Activated CD4-positive, CD25-positive, alpha-beta regulatory T cell treated with anti-CD3 and anti-CD28 coated beads, Interleukin-2, amount 50 U/mL, for 16 hours (primary cell): ENCODE results near the gene XRCC2.
"Not testable (repeated sequence)": the region's sequence is repeated elsewhere in the genome, so short reads cannot be mapped to it uniquely, and the experiment has no call there.

ENCODE experiments used
- DNase-seq: peaks from one replicate; pipeline ENCODE4 v3.0.0-alpha.2; 2020; ENCODE audit warnings: low read depth, low spot score

Gene XRCC2

DNA sequence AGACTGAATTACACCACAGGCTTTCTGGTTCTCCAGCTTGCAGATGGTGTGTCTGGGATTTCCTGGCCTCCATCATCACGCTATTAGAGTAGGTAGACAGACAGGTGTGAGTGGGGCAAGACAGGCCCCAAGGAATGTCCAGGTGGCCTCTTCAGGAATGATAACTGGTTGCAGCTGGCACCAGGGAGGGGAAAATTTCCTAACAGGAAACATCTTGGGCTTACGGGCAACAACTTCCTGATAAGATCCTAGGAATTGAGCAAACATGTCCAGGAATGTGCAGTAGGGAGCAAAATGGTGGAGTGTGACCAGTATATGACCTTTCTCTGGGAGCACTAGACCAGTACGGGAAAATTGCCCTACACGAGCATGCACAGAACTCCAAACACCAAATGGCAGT lies 11.3 kb downstream of the XRCC2 start:
- DNase-seq: no peak

DNA sequence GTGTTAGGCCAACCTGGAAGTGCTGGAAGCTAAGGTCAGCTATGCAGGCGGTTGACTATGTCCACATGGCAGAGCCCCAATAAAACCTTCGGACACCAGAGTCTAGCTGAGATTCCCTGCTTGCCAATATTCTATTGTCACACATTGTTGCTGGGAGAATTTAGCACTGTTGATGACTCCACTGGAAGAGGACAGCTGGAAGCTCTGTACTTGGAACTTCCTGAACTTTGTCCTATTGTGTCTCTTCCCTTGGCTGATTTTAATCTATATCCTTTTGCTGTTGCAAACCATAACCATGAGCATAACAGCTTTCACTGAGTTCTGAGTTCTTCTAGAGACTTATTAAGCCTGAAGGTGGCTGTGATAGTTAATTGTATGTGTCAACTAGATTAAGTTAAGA lies 12.0 kb downstream of the XRCC2 start:
- DNase-seq: no peak

DNA sequence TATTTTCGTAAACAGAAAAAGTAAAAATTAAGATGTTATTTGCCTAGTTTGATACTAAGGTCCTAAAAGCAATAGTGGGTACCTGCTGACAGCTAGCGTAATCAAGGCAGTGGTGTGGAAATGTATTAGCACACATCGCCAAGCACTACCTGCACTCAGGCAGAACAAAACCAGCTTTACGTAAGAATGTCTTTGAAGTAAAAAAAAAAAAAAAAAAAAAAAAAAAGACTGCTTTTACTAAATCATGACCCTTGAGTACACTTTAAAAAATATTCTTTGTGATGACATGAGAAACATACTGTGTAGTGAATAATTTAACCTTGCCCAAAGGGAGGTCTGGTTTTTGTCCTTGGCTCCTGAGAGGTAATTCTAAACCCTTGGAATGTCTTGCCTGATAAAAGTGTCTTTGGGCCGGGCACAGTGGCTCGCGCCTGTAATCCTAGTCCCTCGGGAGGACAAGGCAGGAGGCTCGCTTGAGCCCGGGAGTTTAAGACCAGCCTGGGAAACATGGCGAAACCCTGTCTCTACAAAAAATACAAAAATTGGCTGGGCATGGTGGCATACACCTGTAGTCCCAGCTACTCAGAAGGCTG lies 12.7 kb downstream of the XRCC2 start:
- DNase-seq: no peak

DNA sequence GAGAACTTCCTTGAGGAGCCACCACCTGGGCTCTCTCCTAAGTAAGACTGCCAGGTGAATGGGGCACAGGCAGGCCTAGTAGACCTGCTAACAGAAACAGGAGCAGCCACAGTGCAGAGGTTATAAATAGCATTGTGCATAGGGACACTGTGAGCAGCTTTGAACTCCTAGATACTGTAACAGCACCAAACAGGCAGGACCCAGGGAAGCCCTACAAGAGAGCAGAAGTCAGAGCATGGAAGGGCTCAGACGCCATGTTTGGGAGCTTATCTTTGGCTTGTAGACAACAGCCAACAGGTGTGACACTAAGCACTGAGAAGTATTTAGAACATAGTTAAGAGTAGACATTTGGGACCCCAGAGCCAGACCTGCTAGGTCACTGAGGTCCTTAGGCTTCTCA lies 14.5 kb downstream of the XRCC2 start:
- DNase-seq: no peak

DNA sequence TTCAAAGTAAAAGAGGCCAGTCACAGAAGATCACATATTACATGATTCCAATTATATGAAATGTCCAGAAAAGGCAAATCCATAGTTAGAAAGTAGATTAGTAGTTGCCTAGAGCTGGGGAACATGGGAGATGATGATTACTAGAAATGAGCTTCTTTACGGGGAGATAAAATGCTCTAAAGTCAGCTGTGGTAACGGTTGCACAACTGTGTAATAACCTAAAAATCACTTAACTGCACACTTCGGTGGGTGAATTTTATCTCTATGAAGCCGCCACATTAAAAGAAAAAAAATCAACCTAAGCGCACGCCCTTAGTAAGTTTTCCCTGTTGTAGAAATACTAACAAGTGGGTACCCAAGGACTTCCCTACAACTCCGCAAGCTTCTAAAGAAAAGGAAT lies 15.9 kb downstream of the XRCC2 start:
- no peak for DNase-seq

DNA sequence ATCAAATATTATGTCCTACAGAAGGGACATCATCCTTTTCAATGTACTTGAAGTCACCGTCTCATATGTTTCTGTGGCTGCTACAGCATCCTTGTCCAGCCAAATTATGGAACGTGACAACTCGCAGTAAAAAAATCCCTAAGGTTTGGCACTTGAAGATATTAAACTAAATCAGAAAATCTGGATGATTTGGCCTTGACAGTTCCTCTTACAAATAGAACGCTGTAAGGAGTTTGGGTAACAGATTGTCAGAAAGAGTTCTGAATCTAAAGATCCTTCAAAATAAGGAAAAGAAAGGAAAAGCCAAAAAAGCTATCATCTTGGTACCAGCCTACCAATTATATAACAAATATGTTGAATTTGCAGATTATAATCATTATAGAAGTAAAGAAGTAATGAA lies 21.0 kb downstream of the XRCC2 start:
- DNase-seq: no peak

DNA sequence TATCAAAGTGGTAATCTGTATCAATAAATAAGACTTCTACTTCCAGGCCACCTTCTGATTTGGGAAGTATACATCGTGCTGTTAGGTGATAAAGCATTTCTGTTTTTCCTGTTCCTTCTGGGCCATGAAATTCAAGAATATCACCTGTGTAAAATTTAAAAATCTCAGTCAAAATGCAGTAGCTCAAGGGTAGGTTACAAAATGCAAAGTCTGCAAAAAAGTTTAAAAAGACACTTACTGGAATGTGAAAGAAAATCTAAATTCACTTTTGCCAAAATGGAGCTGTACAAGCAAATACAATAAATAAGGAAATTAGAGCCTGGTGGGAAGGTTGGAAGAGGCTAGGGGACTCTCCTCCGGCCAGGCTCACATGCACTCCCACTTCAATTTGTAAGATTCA lies 26.7 kb downstream of the XRCC2 start:
- no peak for DNase-seq

DNA sequence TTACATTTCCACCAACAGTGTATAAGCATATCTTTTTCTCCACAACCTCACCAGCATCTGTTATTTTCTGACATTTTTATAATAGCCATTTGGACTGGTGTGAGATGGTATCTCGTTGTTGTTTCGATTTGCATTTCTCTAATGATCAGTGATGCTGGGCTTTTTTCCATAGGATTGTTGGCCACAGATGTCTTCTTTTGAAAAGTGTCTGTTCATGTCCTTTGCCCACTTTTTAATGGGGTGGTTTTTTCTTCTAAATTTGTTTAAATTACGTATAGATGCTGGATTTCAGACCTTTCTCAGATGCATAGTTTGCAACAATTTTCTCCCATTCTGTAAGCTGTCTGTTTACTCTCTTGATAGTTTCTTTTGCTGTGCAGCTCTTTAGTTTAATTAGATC lies 28.9 kb downstream of the XRCC2 start:
- no peak for DNase-seq

DNA sequence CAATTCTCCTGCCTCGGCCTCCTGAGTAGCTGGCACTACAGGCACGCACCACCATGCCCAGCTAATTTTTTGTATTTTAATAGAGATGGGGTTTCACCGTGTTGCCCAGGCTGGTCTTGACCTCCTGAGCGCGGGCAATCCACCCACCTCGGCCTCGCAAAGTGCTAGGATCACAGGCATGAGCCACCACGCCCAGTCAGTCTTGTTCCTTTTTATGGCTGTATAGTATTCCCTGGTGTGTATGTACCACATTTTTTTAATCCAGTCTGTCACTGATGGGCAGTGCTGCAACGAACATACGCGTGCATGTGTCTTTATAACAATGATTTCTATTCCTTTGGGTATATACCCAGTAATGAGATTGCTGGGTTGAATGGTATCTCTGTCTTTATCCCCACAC lies 29.4 kb downstream of the XRCC2 start:
- DNase-seq: not testable (repeated sequence)

DNA sequence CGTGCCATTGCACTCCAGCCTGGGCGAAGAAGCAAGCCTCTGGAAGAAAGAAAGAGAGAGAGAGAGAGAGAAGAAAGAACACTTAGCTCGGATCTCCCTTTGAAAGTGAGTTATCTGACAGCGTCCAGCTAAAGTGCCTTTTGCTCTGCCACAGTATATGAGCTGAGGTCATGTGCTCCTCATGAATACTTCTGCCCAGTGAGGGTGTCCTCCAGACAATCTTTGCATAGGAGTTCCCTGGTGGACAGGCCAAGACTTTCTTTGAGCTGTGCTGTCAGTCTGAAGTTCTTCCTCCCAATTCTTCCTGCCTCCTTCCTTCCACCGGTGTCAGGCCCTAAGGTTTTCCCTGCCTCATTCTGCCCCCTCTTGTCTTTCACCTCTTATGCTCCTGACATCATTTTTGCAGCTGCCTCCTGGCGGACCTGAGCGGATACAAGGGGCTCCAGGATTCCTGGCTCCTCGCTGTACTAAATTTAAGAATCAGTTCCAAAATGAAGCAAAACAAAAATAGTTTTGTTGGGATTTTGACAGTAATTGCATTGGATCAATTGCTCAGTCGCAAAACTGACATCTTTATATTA lies 31.9 kb downstream of the XRCC2 start:
- no peak for DNase-seq

DNA sequence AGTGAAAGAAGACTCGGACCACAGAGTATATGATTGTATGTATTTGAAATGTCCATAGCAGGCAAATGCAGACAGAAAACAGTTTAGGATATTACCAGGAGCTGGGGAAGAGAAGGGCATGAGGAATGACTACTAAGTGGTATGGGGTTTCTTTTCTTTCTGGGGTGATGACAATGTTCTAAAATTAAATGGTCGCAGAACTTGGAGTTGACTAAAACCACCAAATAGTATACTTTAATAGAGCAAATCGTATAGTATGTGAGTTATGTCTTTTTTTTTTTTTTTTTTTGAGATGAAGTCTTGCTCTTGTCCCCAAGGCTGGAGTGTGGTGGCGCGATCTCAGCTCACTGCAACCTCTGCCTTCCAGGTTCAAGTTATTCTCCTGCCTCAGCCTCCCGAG lies 34.6 kb downstream of the XRCC2 start:
- DNase-seq: no peak

DNA sequence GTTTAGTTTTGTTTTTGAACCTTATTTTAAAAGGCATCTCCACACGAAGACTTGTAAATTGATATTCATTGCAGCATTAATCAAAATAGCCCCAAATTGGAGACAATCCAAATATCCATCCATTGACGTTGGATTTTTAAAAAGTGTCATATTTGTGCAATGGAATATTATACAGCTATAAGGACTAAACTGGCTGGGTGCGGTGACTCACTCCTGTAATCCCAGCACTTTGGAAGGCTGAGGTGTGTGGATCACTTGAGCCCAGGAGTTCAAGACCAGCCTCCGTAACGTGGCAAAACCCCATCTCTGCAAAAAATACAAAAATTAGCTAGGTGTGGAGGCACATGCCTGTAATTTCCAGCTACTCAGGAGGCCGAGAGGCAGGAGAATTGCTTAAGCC lies 35.1 kb downstream of the XRCC2 start:
- no peak for DNase-seq

DNA sequence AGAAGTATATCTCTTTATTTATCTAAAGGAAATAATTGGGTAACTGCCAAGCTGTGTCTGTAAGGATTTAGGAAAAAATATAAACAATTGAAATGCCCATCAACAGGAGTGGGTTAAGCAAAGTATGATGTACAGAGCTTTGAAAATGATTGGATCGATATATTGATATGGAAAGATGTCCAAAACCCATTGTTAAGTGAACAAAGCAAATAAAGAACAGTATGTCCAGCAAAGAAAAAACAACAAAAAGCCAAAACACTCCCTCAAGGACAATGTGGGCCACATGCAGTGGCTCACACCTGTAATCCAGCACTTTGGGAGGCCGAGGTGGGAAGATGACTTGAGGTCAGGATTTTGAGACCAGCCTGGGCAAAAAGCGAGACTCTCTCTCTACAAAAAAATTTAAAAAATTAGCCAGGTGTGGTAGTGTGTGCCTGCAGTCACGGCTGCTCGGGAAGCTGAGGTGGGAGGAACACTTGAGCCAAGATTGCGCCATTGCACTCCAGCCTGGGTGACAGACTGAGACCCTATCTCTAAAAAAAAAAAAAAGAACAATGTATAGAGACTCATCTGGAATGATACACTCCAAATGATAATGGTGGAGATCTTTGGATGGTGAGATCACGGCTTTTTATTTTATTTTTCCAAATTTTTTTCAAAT lies 37.9 kb downstream of the XRCC2 start:
- DNase-seq: no peak

DNA sequence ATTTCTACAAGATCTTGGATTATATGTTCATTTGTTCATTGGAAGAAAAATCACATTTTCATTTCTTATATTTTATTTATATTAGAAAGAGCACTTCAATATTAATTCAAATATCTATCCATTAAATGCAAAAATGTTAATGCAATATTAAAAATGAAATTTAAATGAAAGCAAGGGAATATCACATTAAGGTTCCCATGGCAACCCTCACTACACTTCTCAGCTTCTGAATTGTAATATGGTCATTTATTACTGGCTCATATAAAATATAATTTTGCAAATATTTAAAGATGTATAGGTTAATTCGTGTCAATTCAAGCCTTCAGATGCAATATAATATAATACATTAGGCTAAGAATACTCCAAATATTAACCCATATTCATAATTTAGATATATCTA lies 38.8 kb downstream of the XRCC2 start:
- no peak for DNase-seq

DNA sequence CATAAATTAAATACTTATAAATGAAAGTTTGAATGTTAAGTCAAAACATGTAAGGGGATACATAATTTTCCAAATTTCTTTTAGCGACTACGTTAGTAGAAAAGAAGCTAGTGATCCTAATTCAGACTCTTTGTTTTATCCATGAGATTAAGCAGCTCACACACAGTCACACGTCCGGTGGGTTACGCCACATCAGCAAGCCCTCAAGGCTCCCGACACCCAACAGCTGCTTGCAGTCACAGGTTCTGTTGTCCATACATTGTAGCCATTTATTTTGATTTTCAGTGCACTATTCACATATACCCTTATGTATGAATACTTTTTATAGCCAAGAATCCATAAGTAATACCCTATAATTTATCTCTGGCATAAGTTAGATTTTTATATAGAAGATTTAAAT lies 39.5 kb downstream of the XRCC2 start:
- DNase-seq: no peak

DNA sequence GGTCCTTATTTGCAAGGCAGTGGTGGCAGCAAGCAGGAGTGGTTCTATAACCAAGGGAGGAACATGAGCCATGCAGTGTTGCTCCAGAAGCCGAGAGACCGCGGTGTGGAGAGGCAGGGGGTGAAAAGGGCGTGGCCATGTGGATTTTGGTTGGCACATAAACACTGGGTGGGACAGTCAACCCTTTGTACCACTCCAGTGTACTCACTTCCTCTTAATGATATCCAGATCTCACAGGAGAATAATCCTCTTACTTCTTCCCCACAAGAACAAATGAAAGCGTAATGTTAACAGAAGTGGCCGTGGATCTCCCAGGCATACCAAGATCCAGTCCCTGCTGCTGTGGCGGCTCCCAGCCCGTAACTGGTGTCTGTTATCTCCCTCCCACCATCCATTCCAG lies 42.4 kb downstream of the XRCC2 start:
- no peak for DNase-seq

DNA sequence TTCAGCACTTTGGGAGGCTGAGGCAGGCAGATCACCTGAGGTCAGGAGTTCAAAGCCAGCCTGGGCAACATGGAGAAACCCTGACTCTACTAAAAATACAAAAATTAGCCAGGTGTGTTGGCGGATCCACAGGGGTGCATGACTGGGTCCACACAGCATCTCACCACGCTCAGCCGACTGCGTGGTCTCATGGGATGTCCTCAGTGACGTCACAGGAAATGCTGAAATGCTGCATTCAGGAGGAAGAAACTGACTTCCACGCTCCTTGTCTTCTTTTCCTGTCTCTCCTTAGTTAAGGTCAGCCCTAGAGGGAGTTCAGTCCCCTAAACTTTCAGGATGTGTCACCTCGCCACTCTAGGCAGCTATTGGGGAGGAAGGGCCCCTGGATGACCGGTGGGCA lies 42.9 kb downstream of the XRCC2 start:
- no peak for DNase-seq

DNA sequence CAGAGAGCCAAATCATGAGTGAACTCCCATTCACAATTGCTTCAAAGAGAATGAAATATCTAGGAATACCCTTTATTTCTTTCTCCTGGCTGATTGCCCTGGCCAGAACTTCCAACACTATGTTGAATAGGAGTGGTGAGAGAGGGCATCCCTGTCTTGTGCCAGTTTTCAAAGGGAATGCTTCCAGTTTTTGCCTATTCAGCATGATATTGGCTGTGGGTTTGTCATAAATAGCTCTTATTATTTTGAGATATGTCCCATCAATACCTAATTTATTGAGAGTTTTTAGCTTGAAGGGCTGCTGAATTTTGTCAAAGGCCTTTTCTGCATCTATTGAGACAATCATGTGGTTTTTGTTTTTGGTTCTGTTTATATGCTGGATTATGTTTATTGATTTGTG lies 47.2 kb downstream of the XRCC2 start:
- DNase-seq: not testable (repeated sequence)

DNA sequence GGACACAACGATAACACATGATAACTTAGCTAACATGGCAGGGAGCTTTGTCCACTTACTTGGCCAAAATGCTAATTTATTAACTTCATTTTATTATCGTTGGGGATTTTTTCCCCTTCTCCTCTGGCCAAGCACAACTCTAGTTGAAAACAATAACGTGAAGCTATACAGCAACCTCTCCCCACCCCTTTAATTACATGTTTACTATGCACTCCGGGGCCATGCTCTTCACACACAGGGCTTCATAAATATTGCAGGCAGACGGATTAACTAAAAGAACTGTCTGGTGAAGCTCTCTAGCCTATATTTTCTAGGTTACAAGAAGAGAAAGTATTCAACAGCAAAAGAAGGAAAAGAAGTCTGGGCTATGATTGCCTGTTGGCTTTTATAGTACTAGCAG lies 51.7 kb downstream of the XRCC2 start:
- no peak for DNase-seq

DNA sequence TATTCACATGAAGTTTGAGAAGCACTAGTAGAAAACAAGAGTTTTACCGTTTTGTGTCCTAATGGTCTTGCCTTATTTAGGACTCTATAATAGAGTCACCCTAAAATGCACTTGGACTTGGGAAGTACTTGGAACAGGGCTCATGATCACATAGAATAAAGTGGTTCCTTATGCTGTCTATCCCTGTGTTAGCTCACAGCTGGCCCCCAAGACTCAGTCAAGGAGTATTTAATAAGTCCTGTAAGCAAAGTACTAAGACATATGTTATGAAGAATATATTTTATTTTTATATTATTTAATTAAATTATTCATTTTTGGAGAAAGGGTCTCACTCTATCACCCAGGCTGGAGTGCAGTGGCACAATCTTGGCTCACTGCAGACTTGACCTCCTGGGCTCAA lies 54.5 kb downstream of the XRCC2 start:
- DNase-seq: no peak

DNA sequence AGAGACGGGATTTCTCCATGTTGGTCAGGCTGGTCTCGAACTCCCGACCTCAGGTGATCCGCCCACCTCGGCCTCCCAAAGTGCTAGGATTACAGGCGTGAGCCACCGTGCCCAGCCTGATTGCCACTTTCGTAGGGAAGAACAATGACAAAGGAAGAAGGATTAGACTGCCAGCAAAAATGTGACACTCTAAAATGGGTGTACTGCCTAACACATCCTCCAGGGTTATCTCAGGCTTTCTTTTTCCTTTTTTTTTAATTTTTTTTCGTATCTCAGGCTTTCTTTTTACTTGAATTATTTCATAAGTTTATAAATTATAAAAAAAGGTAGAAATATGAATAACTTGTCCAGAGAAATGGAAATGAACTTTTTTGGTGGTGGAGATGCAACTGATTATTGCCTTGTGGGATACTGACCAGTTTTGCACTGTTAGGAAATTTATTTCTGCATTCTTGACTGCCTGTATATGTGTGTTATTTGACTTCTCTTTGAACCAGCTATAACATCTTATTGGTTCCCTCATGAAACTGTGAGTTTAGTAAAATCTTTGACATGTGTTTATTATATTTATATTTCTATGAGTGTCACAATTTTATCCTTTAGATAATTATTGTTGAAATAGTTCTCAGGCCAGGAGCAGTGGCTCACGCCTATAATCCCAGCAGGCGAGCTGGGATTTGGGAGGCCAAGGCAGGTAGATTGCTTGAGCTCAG lies 56.8 kb downstream of the XRCC2 start:
- no peak for DNase-seq

DNA sequence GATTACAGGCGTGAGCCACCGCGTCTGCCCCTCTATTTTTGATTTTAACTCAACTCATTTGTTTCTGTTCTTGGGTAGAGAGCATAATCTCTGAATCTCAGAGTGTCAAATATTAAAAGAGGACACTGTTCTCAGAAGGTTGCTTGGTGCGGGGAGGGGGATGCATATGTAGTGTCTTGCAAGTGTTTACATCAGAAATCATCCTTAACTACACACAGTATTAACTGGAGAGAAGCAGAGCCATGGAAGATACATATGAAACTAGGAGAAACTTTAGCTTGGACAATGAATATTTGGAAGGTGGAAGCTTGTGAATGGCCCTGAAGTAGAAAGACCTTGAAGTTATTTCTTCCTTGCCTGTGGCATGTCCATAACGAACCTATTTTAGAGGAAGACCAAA lies 57.5 kb downstream of the XRCC2 start:
- DNase-seq: no peak

DNA sequence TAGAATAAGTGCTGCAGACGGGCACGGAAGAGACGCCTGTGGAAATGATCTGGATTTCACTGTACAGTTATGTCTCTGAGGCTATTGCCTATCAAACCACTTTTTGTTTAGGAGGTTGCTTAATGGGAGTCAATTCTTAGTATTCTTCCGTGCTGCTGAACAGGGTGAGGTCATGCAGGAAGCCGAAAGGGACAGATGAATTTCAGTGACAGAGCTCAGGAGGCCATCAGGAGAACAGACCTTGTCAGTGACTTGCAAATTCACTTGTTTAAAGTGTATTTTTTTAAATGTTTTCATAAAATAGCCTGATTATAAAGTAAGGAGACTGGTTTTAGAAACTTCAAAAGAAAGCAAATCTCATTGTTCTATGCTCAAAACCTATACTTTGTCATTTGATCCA lies 58.9 kb downstream of the XRCC2 start:
- no peak for DNase-seq
